ENCODE results near the gene ATP7A.

ATP7A gene

GRCh38 chrX:77953708-77954107 is 43.2 kb downstream of the ATP7A start:
- in situ Hi-C loops (cut with MboI; ENCODE audit: low pct_unique_long_range_greater_than_20kb, low sequenced_read_pairs, unreplicated experiment): no loop called here
- no peak for TF ChIP-seq CTCF (IDR thresholded peaks at IDR 0.05; ENCODE audit: extremely low read depth, insufficient read depth, missing control alignments)
- DNase-seq (ENCODE audit: low spot score): no peak

GRCh38 chrX:77960567-77960966 is 50.1 kb downstream of the ATP7A start:
- TF ChIP-seq CTCF (IDR thresholded peaks at IDR 0.05; ENCODE audit: extremely low read depth, insufficient read depth, missing control alignments): no peak

GRCh38 chrX:77961063-77961462 is 50.6 kb downstream of the ATP7A start:
- TF ChIP-seq CTCF (IDR thresholded peaks at IDR 0.05; ENCODE audit: extremely low read depth, insufficient read depth, missing control alignments): no peak
- in situ Hi-C loops (cut with MboI; ENCODE audit: low pct_unique_long_range_greater_than_20kb, low sequenced_read_pairs, unreplicated experiment): no loop called here

More at GRCh38 chrX:77960567-77960966, 50.1 kb downstream of the ATP7A start:
- no peak for DNase-seq (ENCODE audit: low spot score)
- in situ Hi-C loops (cut with MboI; ENCODE audit: low pct_unique_long_range_greater_than_20kb, low sequenced_read_pairs, unreplicated experiment): no loop called here

GRCh38 chrX:77962068-77962902 is 51.8 kb downstream of the ATP7A start:
- no peak for DNase-seq (ENCODE audit: low spot score)
- in situ Hi-C loops (cut with MboI; ENCODE audit: low pct_unique_long_range_greater_than_20kb, low sequenced_read_pairs, unreplicated experiment): no loop called here
- no peak for TF ChIP-seq CTCF (IDR thresholded peaks at IDR 0.05; ENCODE audit: extremely low read depth, insufficient read depth, missing control alignments)

More at GRCh38 chrX:77961063-77961462, 50.6 kb downstream of the ATP7A start:
- DNase-seq (ENCODE audit: low spot score): no peak

- DNase-seq (ENCODE audit: low spot score): no peak
- in situ Hi-C loops (cut with MboI; ENCODE audit: low pct_unique_long_range_greater_than_20kb, low sequenced_read_pairs, unreplicated experiment): no loop called here
- TF ChIP-seq CTCF (IDR thresholded peaks at IDR 0.05; ENCODE audit: extremely low read depth, insufficient read depth, missing control alignments): no peak
Measured at GRCh38 chrX:77966361-77966760, 55.9 kb downstream of the ATP7A start.

- in situ Hi-C loops (cut with MboI; ENCODE audit: low pct_unique_long_range_greater_than_20kb, low sequenced_read_pairs, unreplicated experiment): no loop called here
- DNase-seq (ENCODE audit: low spot score): no peak
- TF ChIP-seq CTCF (IDR thresholded peaks at IDR 0.05; ENCODE audit: extremely low read depth, insufficient read depth, missing control alignments): no peak
Measured at GRCh38 chrX:77967631-77968030, 57.1 kb downstream of the ATP7A start.

All from GM13977 (cell line).